B cell (primary cell): ENCODE measurements around the gene TLE5.

Experiments
- EZH2 ChIP-seq: IDR thresholded peaks from 2 replicates; pipeline ENCODE4 v1.6.1; 2012; ENCODE audit warnings: borderline replicate concordance, low read depth, mild to moderate bottlenecking, moderate library complexity, low read length; ENCODE audit not compliant: insufficient read depth, poor library complexity, severe bottlenecking
- TF ChIP-seq, protein P1 (sequence below): fragments of 200-600 bp; IDR thresholded peaks from one replicate; pipeline ENCODE4 v1.8.0; 2022; ENCODE audit warnings: antibody characterized with exemption, mild to moderate bottlenecking

DNA sequence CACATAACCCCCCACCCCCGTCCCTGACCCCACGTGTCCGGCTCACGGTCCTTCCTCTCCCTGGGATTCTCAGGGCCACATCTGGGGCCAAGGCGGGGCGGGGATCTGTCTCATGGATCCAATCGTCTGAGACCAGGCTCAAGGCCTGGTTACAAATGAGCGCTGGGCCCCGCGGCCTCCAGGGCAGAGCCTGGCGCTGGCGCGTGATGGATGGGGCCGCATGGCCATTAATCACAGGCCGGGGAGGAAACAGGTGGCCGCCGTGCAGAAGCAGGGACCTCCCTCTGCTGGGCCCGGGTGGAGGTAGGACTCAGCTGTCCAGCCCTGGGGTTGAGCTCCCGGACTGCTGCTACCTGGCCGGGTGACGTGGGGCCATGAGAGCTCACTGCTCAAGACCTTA, 5.8 kb upstream of the TLE5 start:
- TF ChIP-seq, protein P1, sequence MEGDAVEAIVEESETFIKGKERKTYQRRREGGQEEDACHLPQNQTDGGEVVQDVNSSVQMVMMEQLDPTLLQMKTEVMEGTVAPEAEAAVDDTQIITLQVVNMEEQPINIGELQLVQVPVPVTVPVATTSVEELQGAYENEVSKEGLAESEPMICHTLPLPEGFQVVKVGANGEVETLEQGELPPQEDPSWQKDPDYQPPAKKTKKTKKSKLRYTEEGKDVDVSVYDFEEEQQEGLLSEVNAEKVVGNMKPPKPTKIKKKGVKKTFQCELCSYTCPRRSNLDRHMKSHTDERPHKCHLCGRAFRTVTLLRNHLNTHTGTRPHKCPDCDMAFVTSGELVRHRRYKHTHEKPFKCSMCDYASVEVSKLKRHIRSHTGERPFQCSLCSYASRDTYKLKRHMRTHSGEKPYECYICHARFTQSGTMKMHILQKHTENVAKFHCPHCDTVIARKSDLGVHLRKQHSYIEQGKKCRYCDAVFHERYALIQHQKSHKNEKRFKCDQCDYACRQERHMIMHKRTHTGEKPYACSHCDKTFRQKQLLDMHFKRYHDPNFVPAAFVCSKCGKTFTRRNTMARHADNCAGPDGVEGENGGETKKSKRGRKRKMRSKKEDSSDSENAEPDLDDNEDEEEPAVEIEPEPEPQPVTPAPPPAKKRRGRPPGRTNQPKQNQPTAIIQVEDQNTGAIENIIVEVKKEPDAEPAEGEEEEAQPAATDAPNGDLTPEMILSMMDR: no peak
- no peak for TF ChIP-seq EZH2
